Neural cell (in vitro differentiated cells): ENCODE data around the gene COL16A1.

ENCODE experiments used
- EP300 ChIP-seq: fragments of 450-650 bp; conservative IDR thresholded peaks from 2 replicates; pipeline ENCODE4 v1.6.1; 2014; ENCODE audit warnings: antibody characterized with exemption, mild to moderate bottlenecking, moderate library complexity; ENCODE audit not compliant: poor library complexity, severe bottlenecking
- REST ChIP-seq: IDR thresholded peaks from 2 replicates; pipeline ENCODE4 v1.6.1; 2012; ENCODE audit warnings: borderline replicate concordance
- TF ChIP-seq, protein P1 (sequence below): fragments of 450-650 bp; IDR thresholded peaks from 2 replicates; pipeline ENCODE4 v1.5.1; 2014; ENCODE audit warnings: antibody characterized with exemption, mild to moderate bottlenecking, moderate library complexity; ENCODE audit not compliant: poor library complexity, severe bottlenecking

GRCh38 chr1:31712630-31713029, 8.8 kb upstream of the COL16A1 start:
- TF ChIP-seq, protein P1, sequence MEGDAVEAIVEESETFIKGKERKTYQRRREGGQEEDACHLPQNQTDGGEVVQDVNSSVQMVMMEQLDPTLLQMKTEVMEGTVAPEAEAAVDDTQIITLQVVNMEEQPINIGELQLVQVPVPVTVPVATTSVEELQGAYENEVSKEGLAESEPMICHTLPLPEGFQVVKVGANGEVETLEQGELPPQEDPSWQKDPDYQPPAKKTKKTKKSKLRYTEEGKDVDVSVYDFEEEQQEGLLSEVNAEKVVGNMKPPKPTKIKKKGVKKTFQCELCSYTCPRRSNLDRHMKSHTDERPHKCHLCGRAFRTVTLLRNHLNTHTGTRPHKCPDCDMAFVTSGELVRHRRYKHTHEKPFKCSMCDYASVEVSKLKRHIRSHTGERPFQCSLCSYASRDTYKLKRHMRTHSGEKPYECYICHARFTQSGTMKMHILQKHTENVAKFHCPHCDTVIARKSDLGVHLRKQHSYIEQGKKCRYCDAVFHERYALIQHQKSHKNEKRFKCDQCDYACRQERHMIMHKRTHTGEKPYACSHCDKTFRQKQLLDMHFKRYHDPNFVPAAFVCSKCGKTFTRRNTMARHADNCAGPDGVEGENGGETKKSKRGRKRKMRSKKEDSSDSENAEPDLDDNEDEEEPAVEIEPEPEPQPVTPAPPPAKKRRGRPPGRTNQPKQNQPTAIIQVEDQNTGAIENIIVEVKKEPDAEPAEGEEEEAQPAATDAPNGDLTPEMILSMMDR: no peak
- TF ChIP-seq EP300: no peak
- TF ChIP-seq REST: no peak
